ENCODE measurements around the gene GIN1. TPM values are rescaled to one million over a fixed set of nuclear protein-coding genes. Genes with fewer than 3 reads are reported as not detected.
"Not testable (repeated sequence)": the region's sequence is repeated elsewhere in the genome, so short reads cannot be mapped to it uniquely, and the experiment has no call there.

GIN1 gene
- total RNA-seq, 2 donors from 2014 or later: 5.6 to 8.0 TPM

DNA sequence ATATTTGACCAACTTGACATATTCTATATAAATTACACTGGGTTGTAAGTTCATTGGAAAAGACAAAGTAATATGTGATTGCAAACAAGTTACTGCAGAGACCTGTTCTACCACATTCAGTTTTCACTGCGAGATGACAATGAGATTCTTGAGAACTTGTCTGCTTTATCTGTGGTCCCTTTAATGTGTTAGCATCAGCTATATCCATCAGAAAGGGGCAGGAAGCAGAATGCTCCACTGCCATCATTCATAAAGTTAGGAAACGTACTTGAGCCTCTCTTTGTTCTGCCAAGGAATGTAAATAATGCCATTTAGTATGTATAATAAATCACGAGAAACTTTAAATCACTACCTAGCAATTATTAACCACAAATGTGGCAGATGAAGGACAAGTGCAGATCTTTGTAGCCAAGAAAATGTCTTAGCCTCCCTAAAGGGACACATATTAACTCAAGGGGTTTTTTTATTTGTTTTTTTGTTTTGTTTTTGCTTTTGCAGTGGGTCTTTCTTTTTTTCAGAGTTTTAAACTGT lies 59.4 kb downstream of the GIN1 start:
- Histone ChIP-seq H3K27me3 (replicated peaks; ENCODE audit: insufficient read depth) (no peaks in the 10 kb centered on the region), H3K4me1 (ENCODE audit: control insufficient read depth in 1 of 2, low read depth in 2 of 2) (peaks cover 0 to 17% of the 10 kb centered on the region in 2 donors)
- DNase-seq (ENCODE audit: low spot score): no peak

DNA sequence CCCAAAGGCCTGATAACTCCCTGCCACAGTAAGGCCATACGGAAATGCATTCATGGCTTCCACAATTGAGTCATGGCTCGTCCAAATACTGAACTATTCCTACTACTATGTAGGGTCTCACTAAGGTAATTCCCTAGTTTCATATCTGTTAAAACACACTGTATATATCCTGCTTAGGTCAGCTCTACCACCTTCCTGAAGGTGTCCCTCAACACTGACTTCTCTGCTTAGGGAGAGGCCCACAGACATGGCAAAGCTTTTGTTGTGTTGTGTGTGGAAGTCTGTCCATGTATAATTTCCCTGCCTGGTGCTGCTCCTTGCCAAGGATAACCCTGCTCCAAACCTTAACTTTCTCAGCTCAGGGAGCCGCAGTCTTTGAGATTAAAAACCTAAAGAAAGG lies 60.4 kb downstream of the GIN1 start:
- H3K27ac ChIP-seq: peak overlapping the region in 1 of 2 donors; percentile 20
- TF ChIP-seq, protein P1, sequence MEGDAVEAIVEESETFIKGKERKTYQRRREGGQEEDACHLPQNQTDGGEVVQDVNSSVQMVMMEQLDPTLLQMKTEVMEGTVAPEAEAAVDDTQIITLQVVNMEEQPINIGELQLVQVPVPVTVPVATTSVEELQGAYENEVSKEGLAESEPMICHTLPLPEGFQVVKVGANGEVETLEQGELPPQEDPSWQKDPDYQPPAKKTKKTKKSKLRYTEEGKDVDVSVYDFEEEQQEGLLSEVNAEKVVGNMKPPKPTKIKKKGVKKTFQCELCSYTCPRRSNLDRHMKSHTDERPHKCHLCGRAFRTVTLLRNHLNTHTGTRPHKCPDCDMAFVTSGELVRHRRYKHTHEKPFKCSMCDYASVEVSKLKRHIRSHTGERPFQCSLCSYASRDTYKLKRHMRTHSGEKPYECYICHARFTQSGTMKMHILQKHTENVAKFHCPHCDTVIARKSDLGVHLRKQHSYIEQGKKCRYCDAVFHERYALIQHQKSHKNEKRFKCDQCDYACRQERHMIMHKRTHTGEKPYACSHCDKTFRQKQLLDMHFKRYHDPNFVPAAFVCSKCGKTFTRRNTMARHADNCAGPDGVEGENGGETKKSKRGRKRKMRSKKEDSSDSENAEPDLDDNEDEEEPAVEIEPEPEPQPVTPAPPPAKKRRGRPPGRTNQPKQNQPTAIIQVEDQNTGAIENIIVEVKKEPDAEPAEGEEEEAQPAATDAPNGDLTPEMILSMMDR (IDR thresholded peaks at IDR 0.05): no peak

More for the DNA sequence above, 59.4 kb downstream of the GIN1 start:
- TF ChIP-seq, protein P1 (IDR thresholded peaks at IDR 0.05): no peak
- no peak overlapping the region for H3K27ac ChIP-seq
- ATAC-seq (ENCODE audit: insufficient number of reproducible peaks, low FRiP score, low read depth): no peak
- no peak overlapping the region for H3K4me3 ChIP-seq
- no peaks in the 10 kb centered on the region for H3K9me3 ChIP-seq
- no peaks in the 10 kb centered on the region for H3K36me3 ChIP-seq

DNA sequence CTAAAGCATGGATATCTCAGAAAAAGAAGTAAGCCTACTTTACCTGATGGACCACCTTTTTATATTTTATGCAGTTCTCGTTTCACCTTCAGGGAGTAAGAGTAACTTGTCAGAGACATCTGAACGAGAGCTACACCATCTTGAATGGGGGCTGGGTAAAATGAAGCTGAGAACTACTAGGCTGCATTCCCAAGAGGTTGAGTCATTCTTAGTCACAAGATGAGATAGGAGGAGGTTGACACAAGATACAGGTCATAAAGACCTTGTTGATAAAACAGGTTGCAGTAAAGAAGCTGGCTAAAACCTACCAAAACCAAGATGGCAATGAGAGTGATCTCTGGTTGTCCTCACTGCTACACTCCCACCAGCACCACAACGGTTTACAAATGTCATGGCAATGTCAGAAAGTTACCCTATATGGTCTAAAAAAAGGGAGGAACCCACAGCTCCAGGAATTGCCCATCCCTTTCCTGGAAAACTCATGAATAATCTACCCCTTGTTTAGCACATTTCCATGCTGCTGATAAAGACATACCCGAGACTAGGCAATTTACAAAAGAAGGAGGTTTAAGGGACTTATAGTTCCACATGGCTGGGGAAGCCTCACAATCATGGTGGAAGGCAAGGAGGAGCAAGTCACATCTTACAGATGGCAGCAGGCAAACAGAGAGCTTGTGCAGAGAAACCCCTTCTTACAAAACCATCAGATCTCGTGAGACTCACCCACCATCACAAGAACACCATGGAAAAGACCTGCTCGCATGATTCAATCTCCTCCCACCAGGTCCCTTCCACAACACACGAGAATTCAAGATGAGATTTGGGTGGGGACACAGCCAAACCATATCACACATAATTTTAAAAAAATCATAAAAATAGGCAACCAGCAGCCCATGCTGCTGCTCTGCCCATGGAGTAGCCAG lies 62.5 kb downstream of the GIN1 start:
- Histone ChIP-seq H3K27me3 (replicated peaks; ENCODE audit: insufficient read depth) (no peaks in the 10 kb centered on the region), H3K36me3 (no peaks in the 10 kb centered on the region)

More for the DNA sequence above, 60.4 kb downstream of the GIN1 start:
- peaks cover 0 to 17% of the 10 kb centered on the region in 2 donors for H3K4me1 ChIP-seq (ENCODE audit: control insufficient read depth in 1 of 2, low read depth in 2 of 2)
- no peaks in the 10 kb centered on the region for H3K36me3 ChIP-seq
- H3K9me3 ChIP-seq: no peaks in the 10 kb centered on the region
- DNase-seq (ENCODE audit: low spot score) (no peak), ATAC-seq (ENCODE audit: insufficient number of reproducible peaks, low FRiP score, low read depth) (no peak)
- H3K4me3 ChIP-seq: no peak overlapping the region
- no peaks in the 10 kb centered on the region for H3K27me3 ChIP-seq (replicated peaks; ENCODE audit: insufficient read depth)

DNA sequence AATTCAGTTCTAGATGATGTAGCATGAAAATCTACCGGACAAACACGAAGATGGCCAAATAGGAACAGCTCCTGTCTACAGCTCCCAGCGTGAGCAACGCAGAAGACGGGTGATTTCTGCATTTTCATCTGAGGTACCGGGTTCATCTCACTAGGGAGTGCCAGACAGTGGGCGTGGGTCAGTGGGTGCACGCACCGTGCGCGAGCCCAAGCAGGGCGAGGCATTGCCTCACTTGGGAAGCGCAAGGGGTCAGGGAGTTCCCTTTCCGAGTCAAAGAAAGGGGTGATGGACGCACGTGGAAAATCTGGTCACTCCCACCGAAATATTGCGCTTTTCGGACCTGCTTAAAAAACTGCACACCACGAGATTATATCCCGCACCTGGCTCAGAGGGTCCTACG lies 73.2 kb downstream of the GIN1 start:
- not testable (repeated sequence) for H3K9me3 ChIP-seq; H3K27ac ChIP-seq; DNase-seq (ENCODE audit: low spot score); ATAC-seq (ENCODE audit: insufficient number of reproducible peaks, low FRiP score, low read depth); H3K4me3 ChIP-seq; H3K36me3 ChIP-seq; H3K27me3 ChIP-seq (replicated peaks; ENCODE audit: insufficient read depth); H3K4me1 ChIP-seq (ENCODE audit: control insufficient read depth in 1 of 2, low read depth in 2 of 2)

More for the DNA sequence above, 62.5 kb downstream of the GIN1 start:
- H3K4me1 ChIP-seq (ENCODE audit: control insufficient read depth in 1 of 2, low read depth in 2 of 2): peaks cover 0 to 17% of the 10 kb centered on the region in 2 donors
- no peaks in the 10 kb centered on the region for H3K9me3 ChIP-seq
- ATAC-seq (ENCODE audit: insufficient number of reproducible peaks, low FRiP score, low read depth) (no peak), DNase-seq (ENCODE audit: low spot score) (no peak)
- no peak overlapping the region for H3K27ac ChIP-seq
- H3K4me3 ChIP-seq: peak overlapping the region; percentile 48
- TF ChIP-seq, protein P1 (IDR thresholded peaks at IDR 0.05): no peak

DNA sequence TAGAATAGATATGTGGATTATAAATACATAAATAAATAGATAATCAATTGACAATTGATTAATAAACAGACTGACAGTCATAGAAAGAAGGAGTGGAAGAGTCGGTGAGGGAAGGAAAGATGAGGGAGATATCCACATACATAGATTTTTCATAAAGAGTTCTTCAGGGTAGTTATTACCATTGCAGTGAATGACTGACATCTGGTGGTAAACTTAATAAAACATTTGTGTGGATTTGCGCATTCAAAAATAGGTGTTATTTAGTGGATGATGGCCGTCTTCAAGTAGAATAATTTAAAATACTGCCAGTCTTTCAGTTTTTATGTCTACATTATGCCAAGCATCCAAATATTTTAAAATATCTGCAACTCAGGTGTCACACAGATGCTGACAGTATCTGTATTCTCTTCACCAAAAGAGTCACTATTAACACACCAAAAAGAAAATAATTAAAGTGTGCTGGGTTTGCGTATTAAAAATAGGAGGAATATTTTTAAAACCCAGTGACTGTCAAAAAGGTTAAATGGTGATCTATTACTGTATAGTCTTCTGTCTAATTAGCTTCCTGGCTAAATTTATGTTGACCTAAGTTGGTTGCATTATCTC lies 78.8 kb downstream of the GIN1 start:
- Histone ChIP-seq H3K9me3 (no peaks in the 10 kb centered on the region), H3K36me3 (no peaks in the 10 kb centered on the region), H3K27me3 (replicated peaks; ENCODE audit: insufficient read depth) (no peaks in the 10 kb centered on the region), H3K4me1 (ENCODE audit: control insufficient read depth in 1 of 2, low read depth in 2 of 2) (no peaks in the 10 kb centered on the region), H3K4me3 (no peak overlapping the region), H3K27ac (no peak overlapping the region)
- DNase-seq (ENCODE audit: low spot score) (no peak), ATAC-seq (ENCODE audit: insufficient number of reproducible peaks, low FRiP score, low read depth) (no peak)
- TF ChIP-seq, protein P1 (IDR thresholded peaks at IDR 0.05): peak; percentile 61
